Suprapubic skin (tissue), 3 donors: ENCODE data around the gene C10orf67.

ENCODE experiments used
- CTCF ChIP-seq, 2 donors: fragments of 200-600 bp in 1 of 2; fragments of 450-650 bp in 1 of 2; sonication (generic) in 1 of 2; IDR thresholded peaks; one replicate each; pipeline ENCODE4 v1.5.1; 2016 to 2019; ENCODE audit warnings: antibody characterized with exemption in 2 of 2, mild to moderate bottlenecking in 1 of 2, moderate library complexity in 1 of 2
- EP300 ChIP-seq: sonication (generic); formaldehyde crosslinking; IDR thresholded peaks from one replicate; pipeline ENCODE4 v1.6.1; 2017; ENCODE audit warnings: antibody characterized with exemption
- POLR2A ChIP-seq, 2 donors: fragments of 450-650 bp; IDR thresholded peaks; one replicate each; pipeline ENCODE4 v1.6.1; 2017; ENCODE audit warnings: antibody characterized with exemption in 2 of 2, mild to moderate bottlenecking in 2 of 2, moderate library complexity in 2 of 2

DNA sequence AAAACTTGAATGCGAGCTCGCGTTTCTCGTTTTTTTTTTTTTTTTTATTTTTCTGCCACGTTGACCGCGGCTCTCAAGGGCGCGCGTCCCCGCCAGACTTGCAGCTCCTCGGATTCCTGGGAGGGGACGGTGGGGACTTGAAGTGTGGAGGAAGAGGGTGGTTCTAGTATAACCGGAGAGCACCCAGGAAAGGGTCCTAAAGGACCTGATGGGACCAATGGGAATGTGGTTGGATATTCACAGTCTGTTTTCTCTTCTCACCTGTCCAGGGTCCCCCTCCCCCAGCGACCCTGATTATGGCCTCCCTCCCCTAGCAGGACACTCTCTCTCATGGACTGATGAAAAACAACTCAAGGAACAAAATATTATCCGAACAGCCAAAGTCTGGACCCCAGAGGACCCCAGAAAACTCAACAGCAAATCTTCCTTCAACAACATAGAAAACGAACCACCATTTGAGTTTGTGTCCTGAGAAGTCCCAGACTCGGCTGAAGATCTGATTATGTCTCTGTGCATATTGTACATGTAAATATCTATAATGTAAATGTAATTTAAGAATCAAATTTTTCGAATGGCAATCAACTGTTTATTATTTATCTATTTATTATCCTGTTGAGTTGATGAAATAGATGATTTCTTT is 151.0 kb downstream of the C10orf67 start:
- TF ChIP-seq CTCF (IDR thresholded peaks at IDR 0.05), result no peak
- no peak for TF ChIP-seq EP300
- no peak for TF ChIP-seq POLR2A (IDR thresholded peaks at IDR 0.05)
